T-cell (primary cell): ENCODE data around the gene BPIFA1. TPM values are rescaled to one million over a fixed set of nuclear protein-coding genes. Genes with fewer than 3 reads are reported as not detected.

Source experiments
- ATAC-seq, 4 experiments: fragments of 200-7000 bp in 3 of 4; fragments of 150-1000 bp in 1 of 4; cut with Tn5 transposase; replicated peaks in 1 of 4; 1 replicate in 3 of 4; 2 replicates in 1 of 4; pipeline ENCODE4 v1.10.0; 2021; ENCODE audit warnings: moderate library complexity in 3 of 4, mild to moderate bottlenecking in 2 of 4, moderate number of reproducible peaks in 1 of 4
- CTCF ChIA-PET, 2 donors: fragments of 300-600 bp; sonication (Branson Sonifier 250); formaldehyde crosslinking; loops; one replicate each; lab custom pipeline; 2022; ENCODE audit warnings: antibody characterized with exemption in 2 of 2; lab: Charles Lee
- POLR2A ChIA-PET, 2 donors: fragments of 300-600 bp; sonication (Branson Sonifier 250); formaldehyde crosslinking; loops; one replicate each; lab custom pipeline; 2022; ENCODE audit warnings: antibody characterized with exemption in 2 of 2; lab: Charles Lee
- DNase-seq, 35 experiments: peaks; one replicate each; pipeline versions ENCODE4 v3.0.0 to v3.0.0-alpha.2; 2013 to 2023
- H3K27ac ChIP-seq: one replicate; pipeline ENCODE4 v1.5.1; 2013; ENCODE audit warnings: low read length
- H3K27me3 ChIP-seq, 2 experiments: replicated peaks in 1 of 2; 1 replicate in 1 of 2; 2 replicates in 1 of 2; pipeline versions ENCODE4 v1.6.1 to v1.7.0; 2013; ENCODE audit warnings: low read length in 1 of 2, mixed read lengths in 1 of 2; ENCODE audit not compliant: control insufficient read depth in 2 of 2, insufficient read depth in 2 of 2; ENCODE audit errors: extremely low read depth in 1 of 2
- H3K36me3 ChIP-seq, 2 donors: 1 replicate in 1 of 2; 2 replicates in 1 of 2; pipeline versions ENCODE4 v1.6.1 to v1.7.0; 2013; ENCODE audit warnings: low read length in 1 of 2; ENCODE audit not compliant: control insufficient read depth in 2 of 2, insufficient read depth in 1 of 2; ENCODE audit errors: extremely low read depth in 1 of 2
- H3K4me1 ChIP-seq, 2 experiments: 1 replicate in 1 of 2; 2 replicates in 1 of 2; pipeline versions ENCODE4 v1.6.1 to v1.7.0; 2013; ENCODE audit warnings: low read length in 2 of 2, mixed read lengths in 1 of 2; ENCODE audit not compliant: insufficient read depth in 2 of 2, control insufficient read depth in 1 of 2; ENCODE audit errors: extremely low read depth in 1 of 2
- H3K4me3 ChIP-seq, 2 donors: 1 replicate in 1 of 2; 2 replicates in 1 of 2; pipeline versions ENCODE4 v1.5.1 to v1.7.0; 2013; ENCODE audit warnings: mild to moderate bottlenecking in 2 of 2, low read length in 1 of 2, moderate library complexity in 1 of 2; ENCODE audit not compliant: control insufficient read depth in 1 of 2; ENCODE audit errors: extremely low read depth in 1 of 2
- H3K9me3 ChIP-seq: 2 replicates; pipeline ENCODE4 v1.7.0; 2013
- H3K27ac Mint-ChIP-seq, 2 donors: one replicate each; pipeline ENCODE4 v1.8.0; 2020 to 2021; ENCODE audit warnings: mild to moderate bottlenecking in 2 of 2, mixed read lengths in 2 of 2
- H3K27me3 Mint-ChIP-seq, 2 donors: one replicate each; pipeline ENCODE4 v1.8.0; 2021 to 2022; ENCODE audit warnings: mixed read lengths in 2 of 2
- H3K36me3 Mint-ChIP-seq: one replicate; pipeline ENCODE4 v1.8.0; 2021; ENCODE audit warnings: mixed read lengths
- H3K4me1 Mint-ChIP-seq, 3 donors: one replicate each; pipeline ENCODE4 v1.8.0; 2020 to 2022; ENCODE audit warnings: mixed read lengths in 3 of 3, mild to moderate bottlenecking in 1 of 3
- H3K4me3 Mint-ChIP-seq, 3 donors: one replicate each; pipeline ENCODE4 v1.8.0; 2020 to 2022; ENCODE audit warnings: mild to moderate bottlenecking in 3 of 3, mixed read lengths in 3 of 3, moderate library complexity in 3 of 3
- H3K9me3 Mint-ChIP-seq, 3 donors: one replicate each; pipeline ENCODE4 v1.8.0; 2020 to 2022; ENCODE audit warnings: mixed read lengths in 3 of 3
- WGBS: methylation state at CpG from one replicate; pipeline ENCODE4 v1.1.5; 2013; ENCODE audit warnings: missing lambda C conversion rate; ENCODE audit not compliant: insufficient coverage; 5-methylcytosine and 5-hydroxymethylcytosine counted together
- total RNA-seq, 35 experiments: library from RNA in 6 of 35; stranded (reverse) in 6 of 35; fragments of 120-200 nt in 1 of 35; gene quantifications; one replicate each; pipeline versions ENCODE4 v1.2.1 to v1.2.4 and lab custom pipeline; 2013 to 2026

Gene BPIFA1
- total RNA-seq, 5 donors from 2014 or later (not counting 1 experiment from before 2014, with no cell fraction given): not detected

DNA sequence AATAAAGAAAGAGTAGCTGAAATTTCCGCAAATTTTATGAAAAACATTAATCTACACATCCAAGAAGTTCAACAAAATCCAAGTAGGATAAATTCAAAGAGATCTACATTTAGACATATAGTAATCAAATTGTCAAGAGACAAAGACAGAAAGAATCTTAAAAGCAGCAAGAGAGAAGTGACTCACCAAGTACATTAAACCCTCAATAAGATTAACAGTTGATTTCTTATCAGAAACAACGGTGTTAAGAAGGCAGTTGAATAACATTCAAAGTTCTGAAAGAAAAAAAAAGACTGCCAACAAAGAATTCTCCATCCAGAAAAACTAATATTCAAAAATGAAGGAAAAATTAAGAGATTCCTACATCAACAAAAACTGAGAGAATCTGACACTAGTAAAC, 19.2 kb downstream of the BPIFA1 start:
- WGBS: no CpG with 5 or more reads among the region's 2 CpGs
- POLR2A ChIA-PET: no interaction called here

GRCh38 chr20:33257237-33257636, 21.4 kb downstream of the BPIFA1 start:
- whole genome bisulfite sequencing: 89% methylated on average over 3 of the region's 5 CpGs
- Mint-ChIP-seq H3K36me3 (no peaks in the 10 kb centered on the region), H3K4me3 (no peak overlapping the region), H3K4me1 (peaks cover 0 to 1% (median 0%) of the 10 kb centered on the region in 3 donors), H3K27ac (no peak overlapping the region), H3K9me3 (peaks cover 0 to 5% (median 4%) of the 10 kb centered on the region in 3 donors), H3K27me3 (peaks cover 18 to 23% of the 10 kb centered on the region in 2 donors)
- Histone ChIP-seq H3K27ac (no peak overlapping the region), H3K27me3 (peaks cover 3 to 15% of the 10 kb centered on the region in 2 experiments), H3K4me1 (no peaks in the 10 kb centered on the region), H3K9me3 (no peaks in the 10 kb centered on the region), H3K36me3 (no peaks in the 10 kb centered on the region), H3K4me3 (no peak overlapping the region)
- no peak for ATAC-seq
- ChIA-PET POLR2A (no interaction called here), CTCF (no interaction called here)
- DNase-seq: no peak

More for the DNA sequence above, 19.2 kb downstream of the BPIFA1 start:
- CTCF ChIA-PET: no interaction called here
- Mint-ChIP-seq H3K4me3 (no peak overlapping the region), H3K27me3 (peaks cover 9 to 10% of the 10 kb centered on the region in 2 donors), H3K36me3 (no peaks in the 10 kb centered on the region), H3K27ac (no peak overlapping the region), H3K4me1 (no peaks in the 10 kb centered on the region), H3K9me3 (peaks cover 0 to 5% (median 4%) of the 10 kb centered on the region in 3 donors)
- DNase-seq: no peak
- H3K36me3 ChIP-seq: no peaks in the 10 kb centered on the region
- H3K4me3 ChIP-seq: no peak overlapping the region
- no peak for ATAC-seq
- H3K4me1 ChIP-seq: no peaks in the 10 kb centered on the region
- no peaks in the 10 kb centered on the region for H3K9me3 ChIP-seq
- H3K27me3 ChIP-seq: peaks cover 0 to 10% of the 10 kb centered on the region in 2 experiments
- H3K27ac ChIP-seq: no peak overlapping the region

GRCh38 chr20:33259371-33259770, 23.6 kb downstream of the BPIFA1 start:
- Histone ChIP-seq H3K36me3 (no peaks in the 10 kb centered on the region), H3K27me3 (peaks cover 3 to 24% of the 10 kb centered on the region in 2 experiments), H3K9me3 (no peaks in the 10 kb centered on the region), H3K27ac (no peak overlapping the region), H3K4me3 (no peak overlapping the region), H3K4me1 (no peaks in the 10 kb centered on the region)
- peaks cover 0 to 1% (median 0%) of the 10 kb centered on the region in 3 donors for H3K4me1 Mint-ChIP-seq
- no CpG with 5 or more reads among the region's 5 CpGs for WGBS
- H3K36me3 Mint-ChIP-seq: no peaks in the 10 kb centered on the region
- DNase-seq: no peak
- CTCF ChIA-PET: no interaction called here
- no peak for ATAC-seq
- H3K27me3 Mint-ChIP-seq: peaks cover 20 to 27% of the 10 kb centered on the region in 2 donors
- peaks cover 0 to 1% (median under 1%) of the 10 kb centered on the region in 3 donors for H3K9me3 Mint-ChIP-seq
- no peak overlapping the region for H3K4me3 Mint-ChIP-seq
- POLR2A ChIA-PET: no interaction called here
- H3K27ac Mint-ChIP-seq: no peak overlapping the region

DNA sequence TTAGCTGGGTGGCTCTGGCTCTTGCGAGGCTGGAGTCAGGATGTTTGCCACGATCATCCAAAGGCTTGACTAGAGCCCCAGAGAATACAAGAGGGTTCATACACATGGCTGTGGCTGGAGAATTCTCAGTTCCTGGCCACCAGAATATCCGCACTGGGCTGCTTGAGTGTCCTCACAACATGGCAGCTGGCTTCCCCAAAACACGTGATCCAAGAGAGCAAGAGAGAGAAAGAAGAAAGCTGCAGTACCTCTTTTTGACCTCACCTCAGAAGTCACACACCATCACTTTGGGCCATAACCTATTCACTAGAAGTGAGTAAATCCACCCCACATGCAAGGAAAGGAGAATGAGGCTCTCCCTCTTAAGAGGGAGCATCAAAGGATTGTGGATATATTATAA, 25.7 kb downstream of the BPIFA1 start:
- CTCF ChIA-PET: no interaction called here
- Mint-ChIP-seq H3K4me1 (peaks cover 0 to 1% (median 0%) of the 10 kb centered on the region in 3 donors), H3K4me3 (no peak overlapping the region), H3K27me3 (peaks cover 18 to 32% of the 10 kb centered on the region in 2 donors), H3K9me3 (no peaks in the 10 kb centered on the region), H3K27ac (no peak overlapping the region), H3K36me3 (no peaks in the 10 kb centered on the region)
- POLR2A ChIA-PET: no interaction called here
- no peaks in the 10 kb centered on the region for H3K9me3 ChIP-seq
- no peaks in the 10 kb centered on the region for H3K4me1 ChIP-seq
- H3K36me3 ChIP-seq: no peaks in the 10 kb centered on the region
- no peak overlapping the region for H3K27ac ChIP-seq
- DNase-seq (no peak), ATAC-seq (no peak)
- H3K27me3 ChIP-seq: peaks cover 3 to 29% of the 10 kb centered on the region in 2 experiments
- 100% methylated on average over 3 of the region's 4 CpGs for WGBS
- no peak overlapping the region for H3K4me3 ChIP-seq

- Mint-ChIP-seq H3K4me3 (no peak overlapping the region), H3K36me3 (no peaks in the 10 kb centered on the region), H3K27ac (no peak overlapping the region), H3K27me3 (peaks cover 16 to 36% of the 10 kb centered on the region in 2 donors), H3K4me1 (peaks cover 0 to 1% (median 0%) of the 10 kb centered on the region in 3 donors), H3K9me3 (no peaks in the 10 kb centered on the region)
- 24% methylated on average over 4 of the region's 5 CpGs for WGBS
- Histone ChIP-seq H3K27me3 (peaks cover 3 to 25% of the 10 kb centered on the region in 2 experiments), H3K4me1 (no peaks in the 10 kb centered on the region), H3K4me3 (no peak overlapping the region), H3K9me3 (no peaks in the 10 kb centered on the region), H3K36me3 (no peaks in the 10 kb centered on the region), H3K27ac (no peak overlapping the region)
- peak in 1 of 35 experiments; percentile 12 for DNase-seq
- POLR2A ChIA-PET: no interaction called here
- CTCF ChIA-PET: interaction anchor here in 1 of 2 donors (0.6 kb wide), 1 partner anchor 124 kb away, joined by 3 read pairs; no protein-coding TSS in a partner anchor
- no peak for ATAC-seq
Observed at GRCh38 chr20:33262658-33263065, 26.9 kb downstream of the BPIFA1 start.

DNA sequence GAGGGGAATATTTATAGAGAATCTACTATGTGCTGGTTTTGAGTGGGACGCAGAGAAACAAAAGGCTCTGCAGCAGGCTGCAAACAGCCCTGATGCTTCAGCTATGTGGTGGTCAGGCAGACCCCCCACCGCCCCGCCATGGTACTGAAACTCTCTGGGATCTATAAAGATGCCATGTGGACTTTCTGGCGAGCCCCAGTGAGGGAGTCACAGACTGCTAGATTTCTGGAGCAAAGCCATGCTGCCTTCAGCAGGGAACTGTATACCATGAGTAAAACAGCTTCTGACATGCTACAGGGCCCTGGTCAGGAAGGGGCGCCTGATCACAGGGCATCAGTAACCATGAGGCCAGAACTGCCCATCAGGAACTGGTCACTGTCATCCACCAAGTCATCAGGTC, 28.0 kb downstream of the BPIFA1 start:
- H3K4me3 Mint-ChIP-seq: no peak overlapping the region
- 72% methylated on average over 4 of the region's 5 CpGs for WGBS
- Histone ChIP-seq H3K27ac (no peak overlapping the region), H3K4me3 (no peak overlapping the region), H3K36me3 (no peaks in the 10 kb centered on the region), H3K9me3 (no peaks in the 10 kb centered on the region), H3K27me3 (peaks cover 3 to 35% of the 10 kb centered on the region in 2 experiments), H3K4me1 (no peaks in the 10 kb centered on the region)
- ATAC-seq: no peak
- ChIA-PET POLR2A (no interaction called here), CTCF (no interaction called here)
- no peak for DNase-seq
- peaks cover 0 to 1% (median 0%) of the 10 kb centered on the region in 3 donors for H3K4me1 Mint-ChIP-seq
- no peaks in the 10 kb centered on the region for H3K9me3 Mint-ChIP-seq
- no peak overlapping the region for H3K27ac Mint-ChIP-seq
- H3K27me3 Mint-ChIP-seq: peaks cover 21 to 46% of the 10 kb centered on the region in 2 donors
- no peaks in the 10 kb centered on the region for H3K36me3 Mint-ChIP-seq
